ENCODE data around the gene SST. TPM values are rescaled to one million over a fixed set of nuclear protein-coding genes. Genes with fewer than 3 reads are reported as not detected.
A peak's percentile ranks its signal among the peaks of the same experiment; 100 is the strongest.

The SST gene
- total and polyA plus RNA-seq, 2 of the 4 experiments (the other 2 are of a cell fraction), result not detected

DNA sequence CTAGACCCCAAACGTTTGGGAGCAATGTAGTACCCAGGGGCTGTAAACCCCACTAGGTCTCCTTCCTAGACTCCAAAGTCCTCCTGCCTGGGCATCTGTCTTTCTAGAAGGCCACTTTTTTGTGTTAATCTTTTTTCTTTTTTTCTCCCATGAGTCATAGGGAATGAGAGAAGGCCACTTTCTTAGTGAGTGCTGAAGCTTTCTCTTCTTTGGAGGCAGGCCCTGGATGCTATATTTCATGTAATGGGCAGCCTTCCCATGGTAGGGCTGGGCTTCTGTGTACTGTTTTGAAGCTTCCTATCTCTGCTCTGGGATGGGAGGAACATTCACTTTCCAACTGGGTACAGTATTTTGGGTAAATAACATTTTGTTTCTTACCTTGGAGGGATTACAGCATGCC lies 47.4 kb upstream of the SST start:
- Histone ChIP-seq H3K56ac (ENCODE audit: extremely low read depth, insufficient read depth, low read length) (no peak overlapping the region), H3K18ac (ENCODE audit: low read depth, low read length) (no peak overlapping the region), H3K14ac (replicated peaks; ENCODE audit: low read depth, low read length) (no peak overlapping the region), H2AK9ac (replicated peaks; ENCODE audit: low read depth, low read length, poor library complexity) (no peak overlapping the region), H4K20me1 (ENCODE audit: insufficient read depth, low read length) (no peaks in the 10 kb centered on the region), H3K36me3 (ENCODE audit: control insufficient read depth, insufficient read depth, low read length) (peaks cover 17% of the 10 kb centered on the region), H2BK120ac (ENCODE audit: low read depth, low read length) (no peak overlapping the region), H3K27me3 (ENCODE audit: control insufficient read depth, insufficient read depth, low read length) (peaks cover 3% of the 10 kb centered on the region; the same call in 1 of the 2 replicates), H2BK20ac (ENCODE audit: low read depth, low read length) (no peak overlapping the region), H2BK15ac (ENCODE audit: low read depth, low read length) (no peak overlapping the region), H4K91ac (ENCODE audit: insufficient read depth, low read depth, low read length) (no peak overlapping the region), H3K4me1 (ENCODE audit: control insufficient read depth, insufficient read depth, low read length) (peaks cover 2% of the 10 kb centered on the region; the same call in 1 of the 2 replicates), H3K9me1 (ENCODE audit: insufficient read depth, low read length) (no peaks in the 10 kb centered on the region), H2BK5ac (ENCODE audit: low read depth, low read length, poor library complexity, severe bottlenecking) (no peak overlapping the region), H3K9me3 (ENCODE audit: control insufficient read depth, insufficient read depth, low read length) (no peaks in the 10 kb centered on the region), H3K23ac (ENCODE audit: low read depth, low read length) (no peak overlapping the region), H3K4me3 (ENCODE audit: insufficient read depth, low read depth, low read length) (no peak overlapping the region), H3K79me1 (ENCODE audit: low read depth in 1 of 2, low read length in 2 of 2) (0 out of 4 replicates have a peak, but pooled peaks cover 0 to 3% of the 10 kb centered on the region in 2 experiments), H3K4ac (ENCODE audit: low read depth, low read length) (no peak overlapping the region), H2AFZ (replicated peaks; ENCODE audit: low read length, poor library complexity) (no peak overlapping the region), H3K9ac (ENCODE audit: low read depth, low read length) (no peak overlapping the region), H2AK5ac (ENCODE audit: low read depth, low read length) (no peak overlapping the region), H4K5ac (ENCODE audit: low read depth, low read length) (no peak overlapping the region), H3K4me2 (ENCODE audit: low read depth, low read length) (no peak overlapping the region), H4K8ac (ENCODE audit: low read depth in 2 of 2, low read length in 2 of 2) (no peak overlapping the region), H3K27ac (ENCODE audit: insufficient read depth, low read length) (no peak overlapping the region)
- DNase-seq (peak; percentile 46), ATAC-seq (ENCODE audit: low read depth) (peak; percentile 12; the same call in 1 of the 2 replicates)
- WGBS, 2 experiments (ENCODE audit: extremely low coverage in 2 of 2, insufficient read length in 1 of 2), result 40% methylated on average over 1 of the region's 1 CpG; no CpG with 5 or more reads in 1 of the 2 experiments
- intact Hi-C loops (cut with micrococcal nuclease) (no loop called here), dilution Hi-C loops (cut with HindIII; ENCODE audit: low sequenced_read_pairs, unreplicated experiment) (no loop called here), in situ Hi-C loops (cut with MboI; ENCODE audit: low sequenced_read_pairs) (loop anchor here (25.0 kb wide), 1 partner anchor 1520 kb away; no protein-coding TSS in a partner anchor)
- TF ChIP-seq FOS (IDR thresholded peaks at IDR 0.05; ENCODE audit: low read depth, low read length) (0 out of 2 replicates have a peak, but pooled peaks have one; percentile 11), RCOR1 (IDR thresholded peaks at IDR 0.05; ENCODE audit: insufficient replicate concordance, low read length) (no peak)
- no TSS peak for BruUV-seq (replicated peaks)
- ChIA-PET POLR2A (ENCODE audit: unreplicated experiment) (no interaction called here), CTCF (interaction anchor here (1.8 kb wide), 1 partner anchor 14 kb away, joined by 3 read pairs; no protein-coding TSS in a partner anchor)

Measured in IMR-90 (cell line).